Fibroblast of pulmonary artery (primary cell): ENCODE measurements around the gene ODC1.

Experiments
- DNase-seq: peaks from one replicate; pipeline ENCODE4 v3.0.0-alpha.2; 2010; ENCODE audit warnings: low read depth
- H3K4me3 ChIP-seq: replicated peaks from 2 replicates; pipeline ENCODE4 v1.5.1; 2011; ENCODE audit warnings: low read depth, mild to moderate bottlenecking, control low read depth, low read length, moderate library complexity
- TF ChIP-seq, protein P1 (sequence below): IDR thresholded peaks from 2 replicates; pipeline ENCODE4 v1.5.1; 2011; ENCODE audit warnings: mild to moderate bottlenecking, control low read depth, low read length, inconsistent platforms; ENCODE audit errors: missing control alignments

ODC1 gene

GRCh38 chr2:10428355-10428754 is 19.8 kb downstream of the ODC1 start:
- TF ChIP-seq, protein P1, sequence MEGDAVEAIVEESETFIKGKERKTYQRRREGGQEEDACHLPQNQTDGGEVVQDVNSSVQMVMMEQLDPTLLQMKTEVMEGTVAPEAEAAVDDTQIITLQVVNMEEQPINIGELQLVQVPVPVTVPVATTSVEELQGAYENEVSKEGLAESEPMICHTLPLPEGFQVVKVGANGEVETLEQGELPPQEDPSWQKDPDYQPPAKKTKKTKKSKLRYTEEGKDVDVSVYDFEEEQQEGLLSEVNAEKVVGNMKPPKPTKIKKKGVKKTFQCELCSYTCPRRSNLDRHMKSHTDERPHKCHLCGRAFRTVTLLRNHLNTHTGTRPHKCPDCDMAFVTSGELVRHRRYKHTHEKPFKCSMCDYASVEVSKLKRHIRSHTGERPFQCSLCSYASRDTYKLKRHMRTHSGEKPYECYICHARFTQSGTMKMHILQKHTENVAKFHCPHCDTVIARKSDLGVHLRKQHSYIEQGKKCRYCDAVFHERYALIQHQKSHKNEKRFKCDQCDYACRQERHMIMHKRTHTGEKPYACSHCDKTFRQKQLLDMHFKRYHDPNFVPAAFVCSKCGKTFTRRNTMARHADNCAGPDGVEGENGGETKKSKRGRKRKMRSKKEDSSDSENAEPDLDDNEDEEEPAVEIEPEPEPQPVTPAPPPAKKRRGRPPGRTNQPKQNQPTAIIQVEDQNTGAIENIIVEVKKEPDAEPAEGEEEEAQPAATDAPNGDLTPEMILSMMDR, result no peak
- no peak overlapping the region for H3K4me3 ChIP-seq
- no peak for DNase-seq

DNA sequence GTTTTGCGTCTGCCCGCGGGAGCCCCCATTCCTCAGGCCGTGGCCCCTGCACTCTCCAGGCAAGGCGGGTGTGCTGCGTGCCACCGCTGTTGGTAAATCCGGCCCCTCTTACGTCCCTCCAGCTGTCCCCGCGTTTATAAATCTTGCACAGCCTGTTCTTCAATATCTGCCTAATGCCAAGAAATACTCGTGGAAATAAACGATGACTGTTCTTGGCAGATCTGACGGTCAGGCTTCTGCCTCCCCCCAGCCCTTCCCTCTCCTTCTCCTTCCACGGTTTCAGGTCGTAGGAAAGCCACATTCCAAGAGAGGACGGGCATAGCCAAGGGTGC is 20.5 kb downstream of the ODC1 start:
- TF ChIP-seq, protein P1, result no peak
- no peak overlapping the region for H3K4me3 ChIP-seq
- no peak for DNase-seq

GRCh38 chr2:10426726-10427617 is 21.2 kb downstream of the ODC1 start:
- TF ChIP-seq, protein P1, result no peak
- H3K4me3 ChIP-seq, result no peak overlapping the region
- DNase-seq, result no peak

- no peak for DNase-seq
- TF ChIP-seq, protein P1, result no peak
- H3K4me3 ChIP-seq, result no peak overlapping the region
Observed at GRCh38 chr2:10425699-10426098, 22.4 kb downstream of the ODC1 start.

- no peak for DNase-seq
- TF ChIP-seq, protein P1, result no peak
- H3K4me3 ChIP-seq, result no peak overlapping the region
Observed at GRCh38 chr2:10424916-10425505, 23.1 kb downstream of the ODC1 start.

DNA sequence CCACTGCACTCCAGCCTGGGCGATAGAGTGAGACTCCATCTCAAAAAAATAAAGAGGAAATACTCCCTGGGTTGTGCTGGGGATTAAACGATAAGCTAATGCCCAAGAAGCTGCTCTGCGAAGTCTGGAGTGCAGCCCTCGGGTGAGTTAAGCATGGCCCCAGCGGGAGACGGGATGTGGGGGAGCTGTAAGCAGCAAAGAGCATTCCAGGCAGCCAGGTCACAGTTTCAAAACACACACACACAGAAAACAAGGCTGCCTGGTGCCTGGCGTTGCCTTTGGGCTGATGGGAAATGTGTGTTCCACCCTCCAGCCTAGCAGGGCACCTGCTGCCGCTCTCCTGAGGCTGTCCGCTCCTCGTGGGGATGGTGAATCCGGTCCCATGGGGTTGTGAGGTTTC is 24.1 kb downstream of the ODC1 start:
- TF ChIP-seq, protein P1, result no peak
- DNase-seq, result peak; percentile 85
- H3K4me3 ChIP-seq, result no peak overlapping the region
